ENCODE measurements around the gene MYO1D. TPM values are rescaled to one million over a fixed set of nuclear protein-coding genes. Genes with fewer than 3 reads are reported as not detected.
A peak's percentile ranks its signal among the peaks of the same experiment; 100 is the strongest.

Gene MYO1D
- total and polyA plus RNA-seq, 8 donors, result 16.7 to 43.0 (median 29.4) TPM

DNA sequence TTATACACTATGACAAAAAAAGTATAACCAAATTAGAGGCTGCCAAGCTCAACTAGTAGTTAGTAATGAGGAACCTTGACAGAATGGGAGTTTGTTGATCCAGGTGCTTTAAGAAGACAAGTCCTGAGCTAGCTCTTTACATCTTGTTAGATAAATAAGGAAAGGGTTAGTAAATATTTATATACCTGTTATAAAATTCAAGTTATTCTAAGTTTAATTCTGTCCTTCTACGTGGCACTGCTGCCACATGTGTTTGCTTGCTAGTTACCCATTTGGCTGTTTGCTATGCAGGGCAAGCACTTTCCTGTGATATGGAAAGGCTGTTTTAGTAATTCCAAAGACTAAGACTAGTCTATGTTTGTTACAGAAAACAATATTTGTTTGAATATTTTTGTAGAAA, 180.5 kb downstream of the MYO1D start:
- Histone ChIP-seq H3K27ac (no peak overlapping the region), H3K4me1 (no peaks in the 10 kb centered on the region), H3K9me3 (no peaks in the 10 kb centered on the region), H3K27me3 (no peaks in the 10 kb centered on the region), H3K4me3 (no peak overlapping the region), H3K36me3 (no peaks in the 10 kb centered on the region)
- intact Hi-C loops (cut with DNase I), result no loop called here
- no peak for FAIRE-seq
- TF ChIP-seq CTCF (IDR thresholded peaks at IDR 0.05), result no peak
- ATAC-seq, result peak in 2 of 4 donors; percentile 14 to 51
- WGBS, 2 donors, result 45 to 53% methylated on average over 1 of the region's 1 CpG
- DNase-seq, result no peak

DNA sequence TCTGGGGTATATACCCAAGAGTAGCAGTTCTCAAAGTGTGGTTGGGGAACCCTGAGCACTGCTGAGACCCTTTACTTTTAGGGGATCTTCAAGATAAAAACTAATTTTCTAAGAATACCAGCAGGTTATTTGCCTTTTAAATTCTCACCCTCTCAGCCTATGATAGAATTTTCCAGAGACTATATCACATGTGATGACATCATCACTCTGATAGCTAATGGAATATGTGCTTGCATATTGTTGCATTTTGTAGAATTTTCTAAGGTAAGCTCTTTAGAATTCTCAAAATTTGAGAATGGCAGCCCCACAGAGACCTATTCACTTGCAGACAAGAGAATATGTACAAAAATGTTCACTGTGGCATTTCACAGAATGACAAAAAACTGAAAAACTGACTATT, 181.1 kb downstream of the MYO1D start:
- DNase-seq (no peak), ATAC-seq (no peak), FAIRE-seq (no peak)
- no peaks in the 10 kb centered on the region for H3K27me3 ChIP-seq
- H3K9me3 ChIP-seq, result no peaks in the 10 kb centered on the region
- no peaks in the 10 kb centered on the region for H3K4me1 ChIP-seq
- no peak overlapping the region for H3K27ac ChIP-seq
- H3K36me3 ChIP-seq, result no peaks in the 10 kb centered on the region
- TF ChIP-seq CTCF (IDR thresholded peaks at IDR 0.05), result no peak
- no peak overlapping the region for H3K4me3 ChIP-seq
- intact Hi-C loops (cut with DNase I), result no loop called here

GRCh38 chr17:32693194-32693897, 183.6 kb downstream of the MYO1D start:
- Histone ChIP-seq H3K27me3 (no peaks in the 10 kb centered on the region), H3K4me3 (no peak overlapping the region), H3K36me3 (no peaks in the 10 kb centered on the region), H3K4me1 (no peaks in the 10 kb centered on the region), H3K9me3 (no peaks in the 10 kb centered on the region), H3K27ac (no peak overlapping the region)
- 91 to 93% methylated on average over 5 of the region's 5 CpGs for WGBS, 2 donors
- intact Hi-C loops (cut with DNase I), result no loop called here
- no peak for TF ChIP-seq CTCF (IDR thresholded peaks at IDR 0.05)
- ATAC-seq, result no peak
- DNase-seq, result no peak
- FAIRE-seq, result no peak

DNA sequence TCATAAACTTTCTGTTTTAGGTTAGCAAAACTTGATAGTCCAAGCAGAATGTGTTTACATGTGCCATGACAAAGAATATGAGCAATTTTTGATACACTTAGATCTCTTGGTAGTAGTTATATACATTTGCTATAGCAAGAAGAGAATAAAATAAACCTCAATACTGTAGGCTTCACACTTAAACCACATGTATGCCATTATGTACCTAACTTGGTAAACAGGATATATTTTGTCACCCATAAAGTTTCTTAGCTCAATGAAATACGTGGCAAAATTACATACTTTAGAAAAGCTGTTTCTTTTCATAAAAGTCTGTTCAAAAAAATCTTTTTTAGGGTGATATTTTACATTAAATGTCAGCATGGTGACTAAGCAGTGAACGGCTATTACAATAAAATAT, 184.7 kb downstream of the MYO1D start:
- no peak for TF ChIP-seq CTCF (IDR thresholded peaks at IDR 0.05)
- Histone ChIP-seq H3K4me1 (no peaks in the 10 kb centered on the region), H3K36me3 (no peaks in the 10 kb centered on the region), H3K27ac (no peak overlapping the region), H3K4me3 (no peak overlapping the region), H3K9me3 (no peaks in the 10 kb centered on the region), H3K27me3 (no peaks in the 10 kb centered on the region)
- FAIRE-seq (no peak), ATAC-seq (no peak), DNase-seq (no peak)
- intact Hi-C loops (cut with DNase I), result no loop called here
- WGBS, 2 donors, result 93 to 94% methylated on average over 2 of the region's 2 CpGs

- FAIRE-seq (peak; percentile 5), DNase-seq (no peak), ATAC-seq (no peak)
- 94 to 96% methylated on average over 7 of the region's 7 CpGs for WGBS, 2 donors
- TF ChIP-seq CTCF (IDR thresholded peaks at IDR 0.05), result no peak
- no peaks in the 10 kb centered on the region for H3K36me3 ChIP-seq
- no peaks in the 10 kb centered on the region for H3K4me1 ChIP-seq
- H3K27ac ChIP-seq, result no peak overlapping the region
- H3K27me3 ChIP-seq, result no peaks in the 10 kb centered on the region
- no peak overlapping the region for H3K4me3 ChIP-seq
- H3K9me3 ChIP-seq, result no peaks in the 10 kb centered on the region
- intact Hi-C loops (cut with DNase I), result no loop called here
Measured at GRCh38 chr17:32689348-32689747, 187.6 kb downstream of the MYO1D start.

Measured in pancreas (tissue), 10 donors.